Prostate gland (tissue), 2 donors: ENCODE measurements around the gene GRIK3.

Experiments used
- POLR2A ChIP-seq: fragments of 450-650 bp; IDR thresholded peaks from one replicate; pipeline ENCODE4 v1.6.1; 2016; ENCODE audit warnings: antibody characterized with exemption, mild to moderate bottlenecking
- TF ChIP-seq, protein P1 (sequence below), 4 experiments: fragments of 200-600 bp in 2 of 4; fragments of 450-650 bp in 2 of 4; sonication (generic) in 2 of 4; IDR thresholded peaks; 1 replicate in 3 of 4; 2 replicates in 1 of 4; pipeline ENCODE4 v1.5.1; 2016 to 2019; ENCODE audit warnings: antibody characterized with exemption in 4 of 4, mild to moderate bottlenecking in 2 of 4, moderate library complexity in 2 of 4

GRCh38 chr1:36920801-36921405, 113.4 kb downstream of the GRIK3 start:
- TF ChIP-seq POLR2A, result no peak
- TF ChIP-seq, protein P1, sequence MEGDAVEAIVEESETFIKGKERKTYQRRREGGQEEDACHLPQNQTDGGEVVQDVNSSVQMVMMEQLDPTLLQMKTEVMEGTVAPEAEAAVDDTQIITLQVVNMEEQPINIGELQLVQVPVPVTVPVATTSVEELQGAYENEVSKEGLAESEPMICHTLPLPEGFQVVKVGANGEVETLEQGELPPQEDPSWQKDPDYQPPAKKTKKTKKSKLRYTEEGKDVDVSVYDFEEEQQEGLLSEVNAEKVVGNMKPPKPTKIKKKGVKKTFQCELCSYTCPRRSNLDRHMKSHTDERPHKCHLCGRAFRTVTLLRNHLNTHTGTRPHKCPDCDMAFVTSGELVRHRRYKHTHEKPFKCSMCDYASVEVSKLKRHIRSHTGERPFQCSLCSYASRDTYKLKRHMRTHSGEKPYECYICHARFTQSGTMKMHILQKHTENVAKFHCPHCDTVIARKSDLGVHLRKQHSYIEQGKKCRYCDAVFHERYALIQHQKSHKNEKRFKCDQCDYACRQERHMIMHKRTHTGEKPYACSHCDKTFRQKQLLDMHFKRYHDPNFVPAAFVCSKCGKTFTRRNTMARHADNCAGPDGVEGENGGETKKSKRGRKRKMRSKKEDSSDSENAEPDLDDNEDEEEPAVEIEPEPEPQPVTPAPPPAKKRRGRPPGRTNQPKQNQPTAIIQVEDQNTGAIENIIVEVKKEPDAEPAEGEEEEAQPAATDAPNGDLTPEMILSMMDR (IDR thresholded peaks at IDR 0.05), result no peak
